ENCODE results near the gene TDRD9. TPM values are rescaled to one million over a fixed set of nuclear protein-coding genes. Genes with fewer than 3 reads are reported as not detected.

The TDRD9 gene
- total RNA-seq, 1 donor from 2014 or later = 0.75 TPM

GRCh38 chr14:103891667-103892215, 36.5 kb upstream of the TDRD9 start:
- ATAC-seq (no peak), DNase-seq (ENCODE audit: low spot score) (no peak)

- ATAC-seq (peak; percentile 5), DNase-seq (ENCODE audit: low spot score) (peak; percentile 80)
These were observed 36.0 kb upstream of the TDRD9 start for GRCh38 chr14:103892247-103892646.

- ATAC-seq = peak; percentile 46
These were observed 34.1 kb upstream of the TDRD9 start for GRCh38 chr14:103894034-103894722.

GRCh38 chr14:103894723-103895059, 33.6 kb upstream of the TDRD9 start:
- DNase-seq (ENCODE audit: low spot score) (no peak), ATAC-seq (no peak)

More at GRCh38 chr14:103894034-103894722, 34.1 kb upstream of the TDRD9 start:
- DNase-seq (ENCODE audit: low spot score) = peak; percentile 90

GRCh38 chr14:103896578-103896977, 31.7 kb upstream of the TDRD9 start:
- no peak for DNase-seq (ENCODE audit: low spot score)
- no peak for ATAC-seq

- peak; percentile 79 for ATAC-seq
These were observed 30.9 kb upstream of the TDRD9 start for GRCh38 chr14:103897075-103897947.

GRCh38 chr14:103898204-103898603, 30.1 kb upstream of the TDRD9 start:
- ATAC-seq (no peak), DNase-seq (ENCODE audit: low spot score) (no peak)

More at GRCh38 chr14:103897075-103897947, 30.9 kb upstream of the TDRD9 start:
- DNase-seq (ENCODE audit: low spot score) = peak; percentile 97

- ATAC-seq = no peak
- DNase-seq (ENCODE audit: low spot score) = no peak
These were observed 29.5 kb upstream of the TDRD9 start for GRCh38 chr14:103898711-103899110.

- DNase-seq (ENCODE audit: low spot score) = no peak
- no peak for ATAC-seq
These were observed 28.9 kb upstream of the TDRD9 start for GRCh38 chr14:103899316-103899715.

- DNase-seq (ENCODE audit: low spot score) (no peak), ATAC-seq (no peak)
These were observed 28.4 kb upstream of the TDRD9 start for GRCh38 chr14:103899833-103900232.

GRCh38 chr14:103904493-103905107, 23.7 kb upstream of the TDRD9 start:
- ATAC-seq (no peak), DNase-seq (ENCODE audit: low spot score) (no peak)

GRCh38 chr14:103905842-103906456, 22.3 kb upstream of the TDRD9 start:
- DNase-seq (ENCODE audit: low spot score) = no peak
- ATAC-seq = no peak

- ATAC-seq (no peak), DNase-seq (ENCODE audit: low spot score) (no peak)
These were observed 19.7 kb upstream of the TDRD9 start for GRCh38 chr14:103908580-103908979.

- no peak for DNase-seq (ENCODE audit: low spot score)
- no peak for ATAC-seq
These were observed 18.6 kb upstream of the TDRD9 start for GRCh38 chr14:103909531-103910261.

- peak; percentile 92 for DNase-seq (ENCODE audit: low spot score)
- ATAC-seq = peak; percentile 100
These were observed 17.9 kb upstream of the TDRD9 start for GRCh38 chr14:103910262-103910935.

- DNase-seq (ENCODE audit: low spot score) = no peak
These were observed 17.3 kb upstream of the TDRD9 start for GRCh38 chr14:103910984-103911383.

GRCh38 chr14:103915616-103916015, 12.6 kb upstream of the TDRD9 start:
- DNase-seq (ENCODE audit: low spot score) = no peak
- no peak for ATAC-seq

More at GRCh38 chr14:103910984-103911383, 17.3 kb upstream of the TDRD9 start:
- ATAC-seq = no peak

- ATAC-seq (no peak), DNase-seq (ENCODE audit: low spot score) (no peak)
These were observed 11.5 kb upstream of the TDRD9 start for GRCh38 chr14:103916636-103917262.
